GM12878 (cell line): Measurements from ENCODE around the gene PRPS1. TPM values are rescaled to one million over a fixed set of nuclear protein-coding genes. Genes with fewer than 3 reads are reported as not detected.

Source experiments
- BCLAF1 ChIP-seq: fragments of 450-650 bp; IDR thresholded peaks from 2 replicates; pipeline ENCODE4 v1.6.1; 2017; ENCODE audit warnings: antibody characterized with exemption, mild to moderate bottlenecking, moderate library complexity
- HDGF ChIP-seq: fragments of 450-650 bp; IDR thresholded peaks from 2 replicates; pipeline ENCODE4 v1.6.1; 2016; ENCODE audit warnings: antibody characterized with exemption
- MXI1 ChIP-seq: fragments of 150-350 bp; IDR thresholded peaks from 2 replicates; pipeline ENCODE4 v1.6.1; 2011; ENCODE audit warnings: low read depth, mild to moderate bottlenecking, inconsistent platforms, low read length, improper control_type of control experiment
- PRDM15 ChIP-seq: fragments of 450-650 bp; formaldehyde crosslinking; IDR thresholded peaks from 2 replicates; pipeline ENCODE4 v1.4.0; 2020; ENCODE audit warnings: mild to moderate bottlenecking, moderate library complexity
- RCOR1 ChIP-seq: conservative IDR thresholded peaks from 2 replicates; pipeline ENCODE4 v1.6.1; 2012; ENCODE audit warnings: low read depth, low read length, improper control_type of control experiment
- polyA plus RNA-seq, 11 experiments: library from polyadenylated mRNA; depleted of rRNA in 4 of 11; unstranded in 6 of 11; stranded (reverse) in 5 of 11; fragments of >200 nt; fragmentation: Nextera tagmentation in 4 of 11; fragmentation: Illumina TruSeq in 1 of 11; extraction: Ambion mirVana in 4 of 11; extraction: Trizol in 1 of 11; gene quantifications; 1 replicate in 1 of 11; 2 replicates in 10 of 11; pipeline versions ENCODE4 v1.2.1 to v1.2.3, GENCODE V29; 2011 to 2016; ENCODE audit warnings: inconsistent platforms in 2 of 11, missing spikeins in 2 of 11, low read depth in 1 of 11
- total RNA-seq, 4 experiments: library from RNA; depleted of rRNA in 3 of 4; stranded (reverse); fragments of >200 nt in 3 of 4; fragmentation: Illumina TruSeq in 1 of 4; extraction: Trizol in 1 of 4; gene quantifications; 2 replicates each; pipeline versions ENCODE4 v1.2.1 to v1.2.3, GENCODE V29; 2013 to 2021
- TF ChIP-seq, protein P1 (sequence below): fragments of 450-650 bp; IDR thresholded peaks from 2 replicates; pipeline ENCODE4 v1.6.1; 2014; ENCODE audit warnings: mild to moderate bottlenecking
- TF ChIP-seq, protein P2 (sequence below): fragments of 450-650 bp; IDR thresholded peaks from 2 replicates; pipeline ENCODE4 v1.6.1; 2017; ENCODE audit warnings: mild to moderate bottlenecking, moderate library complexity

PRPS1 gene
- total and polyA plus RNA-seq, 10 of the 15 experiments (the other 5 are each of a cell fraction or from before 2014, with no cell fraction given): 26.5 to 86.5 (median 61.1) TPM

GRCh38 chrX:107686026-107686425, 57.7 kb downstream of the PRPS1 start (continued):
- no peak for TF ChIP-seq PRDM15
- no peak for TF ChIP-seq HDGF
- TF ChIP-seq BCLAF1: no peak
- TF ChIP-seq RCOR1: no peak
- no peak for TF ChIP-seq MXI1
- TF ChIP-seq, protein P1, sequence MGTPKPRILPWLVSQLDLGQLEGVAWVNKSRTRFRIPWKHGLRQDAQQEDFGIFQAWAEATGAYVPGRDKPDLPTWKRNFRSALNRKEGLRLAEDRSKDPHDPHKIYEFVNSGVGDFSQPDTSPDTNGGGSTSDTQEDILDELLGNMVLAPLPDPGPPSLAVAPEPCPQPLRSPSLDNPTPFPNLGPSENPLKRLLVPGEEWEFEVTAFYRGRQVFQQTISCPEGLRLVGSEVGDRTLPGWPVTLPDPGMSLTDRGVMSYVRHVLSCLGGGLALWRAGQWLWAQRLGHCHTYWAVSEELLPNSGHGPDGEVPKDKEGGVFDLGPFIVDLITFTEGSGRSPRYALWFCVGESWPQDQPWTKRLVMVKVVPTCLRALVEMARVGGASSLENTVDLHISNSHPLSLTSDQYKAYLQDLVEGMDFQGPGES: no peak
- TF ChIP-seq, protein P2, sequence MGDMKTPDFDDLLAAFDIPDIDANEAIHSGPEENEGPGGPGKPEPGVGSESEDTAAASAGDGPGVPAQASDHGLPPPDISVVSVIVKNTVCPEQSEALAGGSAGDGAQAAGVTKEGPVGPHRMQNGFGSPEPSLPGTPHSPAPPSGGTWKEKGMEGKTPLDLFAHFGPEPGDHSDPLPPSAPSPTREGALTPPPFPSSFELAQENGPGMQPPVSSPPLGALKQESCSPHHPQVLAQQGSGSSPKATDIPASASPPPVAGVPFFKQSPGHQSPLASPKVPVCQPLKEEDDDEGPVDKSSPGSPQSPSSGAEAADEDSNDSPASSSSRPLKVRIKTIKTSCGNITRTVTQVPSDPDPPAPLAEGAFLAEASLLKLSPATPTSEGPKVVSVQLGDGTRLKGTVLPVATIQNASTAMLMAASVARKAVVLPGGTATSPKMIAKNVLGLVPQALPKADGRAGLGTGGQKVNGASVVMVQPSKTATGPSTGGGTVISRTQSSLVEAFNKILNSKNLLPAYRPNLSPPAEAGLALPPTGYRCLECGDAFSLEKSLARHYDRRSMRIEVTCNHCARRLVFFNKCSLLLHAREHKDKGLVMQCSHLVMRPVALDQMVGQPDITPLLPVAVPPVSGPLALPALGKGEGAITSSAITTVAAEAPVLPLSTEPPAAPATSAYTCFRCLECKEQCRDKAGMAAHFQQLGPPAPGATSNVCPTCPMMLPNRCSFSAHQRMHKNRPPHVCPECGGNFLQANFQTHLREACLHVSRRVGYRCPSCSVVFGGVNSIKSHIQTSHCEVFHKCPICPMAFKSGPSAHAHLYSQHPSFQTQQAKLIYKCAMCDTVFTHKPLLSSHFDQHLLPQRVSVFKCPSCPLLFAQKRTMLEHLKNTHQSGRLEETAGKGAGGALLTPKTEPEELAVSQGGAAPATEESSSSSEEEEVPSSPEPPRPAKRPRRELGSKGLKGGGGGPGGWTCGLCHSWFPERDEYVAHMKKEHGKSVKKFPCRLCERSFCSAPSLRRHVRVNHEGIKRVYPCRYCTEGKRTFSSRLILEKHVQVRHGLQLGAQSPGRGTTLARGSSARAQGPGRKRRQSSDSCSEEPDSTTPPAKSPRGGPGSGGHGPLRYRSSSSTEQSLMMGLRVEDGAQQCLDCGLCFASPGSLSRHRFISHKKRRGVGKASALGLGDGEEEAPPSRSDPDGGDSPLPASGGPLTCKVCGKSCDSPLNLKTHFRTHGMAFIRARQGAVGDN: no peak
